Mesothelial cell of epicardium (in vitro differentiated cells): ENCODE measurements around the gene TFAP2E. TPM values are rescaled to one million over a fixed set of nuclear protein-coding genes. Genes with fewer than 3 reads are reported as not detected.
A peak's percentile ranks its signal among the peaks of the same experiment; 100 is the strongest.

Experiments
- DNase-seq, 2 experiments: peaks; one replicate each; pipeline ENCODE4 v3.0.0; 2021; ENCODE audit warnings: low spot score in 2 of 2; ENCODE audit not compliant: unreplicated experiment in 2 of 2
- H3K27ac Mint-ChIP-seq: 2 replicates; pipeline ENCODE4 v1.8.0; 2021; ENCODE audit warnings: mixed read lengths
- H3K27me3 Mint-ChIP-seq: 2 replicates; pipeline ENCODE4 v1.8.0; 2021; ENCODE audit warnings: low read depth, mixed read lengths
- H3K36me3 Mint-ChIP-seq: 2 replicates; pipeline ENCODE4 v1.8.0; 2021; ENCODE audit warnings: mixed read lengths
- H3K4me1 Mint-ChIP-seq: 2 replicates; pipeline ENCODE4 v1.8.0; 2021; ENCODE audit warnings: mixed read lengths
- H3K4me3 Mint-ChIP-seq: 2 replicates; pipeline ENCODE4 v1.8.0; 2021; ENCODE audit warnings: mild to moderate bottlenecking, moderate library complexity, mixed read lengths
- H3K9me3 Mint-ChIP-seq: 2 replicates; pipeline ENCODE4 v1.8.0; 2021; ENCODE audit warnings: mixed read lengths
- total RNA-seq: library from RNA; stranded (reverse); gene quantifications from 3 replicates; pipeline ENCODE4 v1.2.1, GENCODE V29; 2021
- TF ChIP-seq, protein P1 (sequence below): fragments of 200-600 bp; sonication (generic); IDR thresholded peaks from one replicate; pipeline ENCODE4 v1.5.0; 2021; ENCODE audit warnings: antibody characterized with exemption; ENCODE audit not compliant: unreplicated experiment

The TFAP2E gene
- total RNA-seq, 1 donor from 2014 or later = 2.9 TPM

- H3K36me3 Mint-ChIP-seq = peaks cover 20% of the 10 kb centered on the region
- TF ChIP-seq, protein P1, sequence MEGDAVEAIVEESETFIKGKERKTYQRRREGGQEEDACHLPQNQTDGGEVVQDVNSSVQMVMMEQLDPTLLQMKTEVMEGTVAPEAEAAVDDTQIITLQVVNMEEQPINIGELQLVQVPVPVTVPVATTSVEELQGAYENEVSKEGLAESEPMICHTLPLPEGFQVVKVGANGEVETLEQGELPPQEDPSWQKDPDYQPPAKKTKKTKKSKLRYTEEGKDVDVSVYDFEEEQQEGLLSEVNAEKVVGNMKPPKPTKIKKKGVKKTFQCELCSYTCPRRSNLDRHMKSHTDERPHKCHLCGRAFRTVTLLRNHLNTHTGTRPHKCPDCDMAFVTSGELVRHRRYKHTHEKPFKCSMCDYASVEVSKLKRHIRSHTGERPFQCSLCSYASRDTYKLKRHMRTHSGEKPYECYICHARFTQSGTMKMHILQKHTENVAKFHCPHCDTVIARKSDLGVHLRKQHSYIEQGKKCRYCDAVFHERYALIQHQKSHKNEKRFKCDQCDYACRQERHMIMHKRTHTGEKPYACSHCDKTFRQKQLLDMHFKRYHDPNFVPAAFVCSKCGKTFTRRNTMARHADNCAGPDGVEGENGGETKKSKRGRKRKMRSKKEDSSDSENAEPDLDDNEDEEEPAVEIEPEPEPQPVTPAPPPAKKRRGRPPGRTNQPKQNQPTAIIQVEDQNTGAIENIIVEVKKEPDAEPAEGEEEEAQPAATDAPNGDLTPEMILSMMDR = no peak
- H3K27me3 Mint-ChIP-seq = no peaks in the 10 kb centered on the region
- DNase-seq = no peak
- H3K9me3 Mint-ChIP-seq = no peaks in the 10 kb centered on the region
- no peak overlapping the region for H3K4me3 Mint-ChIP-seq
- peaks cover 4% of the 10 kb centered on the region for H3K4me1 Mint-ChIP-seq
- no peak overlapping the region for H3K27ac Mint-ChIP-seq
Measured at GRCh38 chr1:35599411-35599810, 26.3 kb downstream of the TFAP2E start.

DNA sequence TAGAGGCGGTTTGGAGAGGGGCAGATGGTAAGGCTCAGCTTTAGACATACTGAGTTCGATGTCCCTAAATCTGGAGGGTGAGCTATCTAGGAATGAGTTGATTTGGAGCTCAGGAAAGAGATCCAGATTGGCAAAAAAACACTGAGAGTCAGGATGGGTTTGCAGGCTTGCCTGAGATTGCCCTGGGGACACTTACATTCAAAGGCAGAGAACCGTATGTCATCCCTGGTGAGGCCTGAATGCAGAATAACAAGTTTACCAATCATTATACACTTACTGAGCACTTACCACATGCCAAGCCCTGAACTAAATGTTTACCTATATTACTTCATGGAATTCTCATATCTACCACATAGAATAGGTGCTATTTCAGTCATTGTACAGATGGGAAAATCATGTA is 27.5 kb downstream of the TFAP2E start:
- Mint-ChIP-seq H3K27ac (no peak overlapping the region), H3K27me3 (no peaks in the 10 kb centered on the region), H3K4me1 (peaks cover 13% of the 10 kb centered on the region), H3K36me3 (peaks cover 22% of the 10 kb centered on the region), H3K4me3 (no peak overlapping the region), H3K9me3 (no peaks in the 10 kb centered on the region)
- TF ChIP-seq, protein P1 = no peak
- DNase-seq = no peak

- no peak for DNase-seq
- TF ChIP-seq, protein P1 = no peak
- Mint-ChIP-seq H3K9me3 (peaks cover 19% of the 10 kb centered on the region), H3K27ac (no peak overlapping the region), H3K4me1 (peaks cover 20% of the 10 kb centered on the region), H3K36me3 (peaks cover 43% of the 10 kb centered on the region), H3K4me3 (no peak overlapping the region), H3K27me3 (no peaks in the 10 kb centered on the region)
Measured at GRCh38 chr1:35603468-35603867, 30.4 kb downstream of the TFAP2E start.

GRCh38 chr1:35603941-35604340 is 30.8 kb downstream of the TFAP2E start:
- peak overlapping the region; percentile 35 for H3K27ac Mint-ChIP-seq
- H3K36me3 Mint-ChIP-seq = peaks cover 45% of the 10 kb centered on the region
- H3K4me3 Mint-ChIP-seq = no peak overlapping the region
- no peaks in the 10 kb centered on the region for H3K27me3 Mint-ChIP-seq
- TF ChIP-seq, protein P1 = no peak
- H3K9me3 Mint-ChIP-seq = peaks cover 19% of the 10 kb centered on the region
- no peak for DNase-seq
- H3K4me1 Mint-ChIP-seq = peaks cover 20% of the 10 kb centered on the region

DNA sequence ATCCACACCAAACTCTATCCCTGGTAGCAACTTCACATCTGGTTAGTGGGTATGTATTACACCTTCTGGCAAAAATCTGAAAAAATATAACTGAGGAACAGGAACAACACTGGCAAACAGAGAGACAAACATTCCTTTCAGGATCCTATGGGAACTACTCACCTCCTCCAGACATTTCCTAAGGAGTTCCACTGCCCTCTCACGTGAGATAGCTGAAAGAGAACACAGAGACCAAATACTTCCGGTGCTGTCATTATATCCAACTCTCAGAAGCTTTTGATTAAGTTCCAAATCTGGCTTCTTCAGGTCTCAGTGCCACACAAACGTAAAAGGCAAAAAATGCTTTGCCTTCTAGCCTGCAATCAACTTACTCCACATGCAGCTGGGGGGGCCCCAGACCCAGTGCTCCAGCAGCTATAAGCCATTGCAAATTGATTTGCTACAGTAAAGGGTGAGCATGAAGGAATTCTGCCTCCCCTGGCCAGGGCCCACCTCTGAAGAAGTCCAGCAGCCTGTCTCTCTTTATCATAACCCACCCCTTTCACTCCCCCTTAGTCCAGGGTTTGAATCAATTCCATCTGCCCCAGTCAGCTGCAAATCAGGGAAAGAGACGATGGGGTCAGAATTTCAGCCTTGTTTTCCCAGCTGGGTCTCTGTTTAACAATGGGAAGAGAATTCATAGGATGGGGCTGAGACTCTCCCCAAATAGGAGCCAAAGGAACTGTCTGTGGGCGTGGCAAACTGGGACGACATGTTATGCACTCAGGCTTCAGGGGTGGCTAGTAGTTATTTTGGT is 32.2 kb downstream of the TFAP2E start:
- no peaks in the 10 kb centered on the region for H3K27me3 Mint-ChIP-seq
- no peak overlapping the region for H3K4me3 Mint-ChIP-seq
- H3K36me3 Mint-ChIP-seq = peaks cover 46% of the 10 kb centered on the region

More for the DNA sequence above, 32.2 kb downstream of the TFAP2E start:
- TF ChIP-seq, protein P1 = no peak
- peaks cover 19% of the 10 kb centered on the region for H3K9me3 Mint-ChIP-seq
- H3K4me1 Mint-ChIP-seq = peaks cover 16% of the 10 kb centered on the region
- peak overlapping the region; percentile 89 for H3K27ac Mint-ChIP-seq
- DNase-seq = no peak
